Liver (tissue), 9 donors: ENCODE measurements around the gene PTPRD. TPM values are rescaled to one million over a fixed set of nuclear protein-coding genes. Genes with fewer than 3 reads are reported as not detected.
"Not testable (repeated sequence)": the region's sequence is repeated elsewhere in the genome, so short reads cannot be mapped to it uniquely, and the experiment has no call there.

Experiments
- DNase-seq: peaks from one replicate; pipeline ENCODE4 v3.0.0-alpha.2; 2017; ENCODE audit warnings: low spot score
- H3K27ac ChIP-seq, 2 donors: one replicate each; pipeline ENCODE4 v1.7.0; 2013; ENCODE audit warnings: inconsistent platforms in 2 of 2, low read length in 2 of 2, control low read depth in 1 of 2, low read depth in 1 of 2, mild to moderate bottlenecking in 1 of 2
- H3K27me3 ChIP-seq, 4 donors: one replicate each; pipeline versions ENCODE4 v1.6.1 to v1.7.0; 2013; ENCODE audit warnings: low read length in 3 of 4, inconsistent platforms in 1 of 4, mild to moderate bottlenecking in 1 of 4, moderate library complexity in 1 of 4; ENCODE audit not compliant: control insufficient read depth in 4 of 4, insufficient read depth in 4 of 4
- H3K36me3 ChIP-seq, 4 donors: one replicate each; pipeline versions ENCODE4 v1.6.1 to v1.7.0; 2013; ENCODE audit warnings: low read length in 3 of 4, mild to moderate bottlenecking in 3 of 4, low read depth in 1 of 4, moderate library complexity in 1 of 4; ENCODE audit not compliant: control insufficient read depth in 4 of 4, insufficient read depth in 3 of 4
- H3K4me1 ChIP-seq, 4 donors: one replicate each; pipeline versions ENCODE4 v1.6.1 to v1.7.0; 2013; ENCODE audit warnings: low read length in 3 of 4, mild to moderate bottlenecking in 3 of 4, moderate library complexity in 1 of 4; ENCODE audit not compliant: control insufficient read depth in 4 of 4, insufficient read depth in 4 of 4
- H3K4me3 ChIP-seq, 3 donors: one replicate each; pipeline versions ENCODE4 v1.6.1 to v1.7.0; 2013; ENCODE audit warnings: low read length in 3 of 3, control low read depth in 1 of 3, low read depth in 1 of 3, mild to moderate bottlenecking in 1 of 3
- H3K9ac ChIP-seq, 2 donors: one replicate each; pipeline ENCODE4 v1.7.0; 2013; ENCODE audit warnings: low read length in 2 of 2, mild to moderate bottlenecking in 2 of 2, moderate library complexity in 2 of 2, control low read depth in 1 of 2, low read depth in 1 of 2
- H3K9me3 ChIP-seq, 4 donors: one replicate each; pipeline versions ENCODE4 v1.6.1 to v1.7.0; 2013; ENCODE audit warnings: low read length in 3 of 4; ENCODE audit not compliant: control insufficient read depth in 4 of 4
- ATF3 ChIP-seq: IDR thresholded peaks from 2 replicates; pipeline ENCODE4 v1.6.1; 2016; ENCODE audit warnings: antibody characterized with exemption
- CTCF ChIP-seq: fragments of 150-350 bp; IDR thresholded peaks from 2 replicates; pipeline ENCODE4 v1.5.1; 2017; ENCODE audit warnings: improper control_type of control experiment, low read depth, low read length; ENCODE audit not compliant: missing input control
- EGR1 ChIP-seq, 2 donors: IDR thresholded peaks; 2 replicates each; pipeline ENCODE4 v1.6.1; 2016 to 2018; ENCODE audit warnings: antibody characterized with exemption in 2 of 2, low read depth in 2 of 2
- FOXA1 ChIP-seq: IDR thresholded peaks from 2 replicates; pipeline ENCODE4 v1.6.1; 2016; ENCODE audit warnings: antibody characterized with exemption
- FOXA2 ChIP-seq: IDR thresholded peaks from 2 replicates; pipeline ENCODE4 v1.6.1; 2016; ENCODE audit warnings: antibody characterized with exemption
- GABPA ChIP-seq, 2 donors: IDR thresholded peaks in 1 of 2; conservative IDR thresholded peaks in 1 of 2; 2 replicates each; pipeline ENCODE4 v1.6.1; 2016; ENCODE audit warnings: antibody characterized with exemption in 2 of 2, mild to moderate bottlenecking in 1 of 2, moderate library complexity in 1 of 2
- HNF4A ChIP-seq, 2 donors: conservative IDR thresholded peaks; 2 replicates each; pipeline ENCODE4 v1.6.1; 2016; ENCODE audit warnings: antibody characterized with exemption in 2 of 2, mild to moderate bottlenecking in 2 of 2
- HNF4G ChIP-seq: IDR thresholded peaks from 2 replicates; pipeline ENCODE4 v1.6.1; 2016; ENCODE audit warnings: antibody characterized with exemption
- JUND ChIP-seq, 2 donors: IDR thresholded peaks; 2 replicates each; pipeline ENCODE4 v1.6.1; 2016; ENCODE audit warnings: antibody characterized with exemption in 2 of 2
- MAX ChIP-seq: IDR thresholded peaks from 2 replicates; pipeline ENCODE4 v1.6.1; 2016; ENCODE audit warnings: antibody characterized with exemption
- NR2F2 ChIP-seq: IDR thresholded peaks from 2 replicates; pipeline ENCODE4 v1.6.1; 2016; ENCODE audit warnings: antibody characterized with exemption
- RAD21 ChIP-seq, 2 donors: IDR thresholded peaks; 2 replicates each; pipeline ENCODE4 v1.6.1; 2016; ENCODE audit warnings: antibody characterized with exemption in 2 of 2, mild to moderate bottlenecking in 2 of 2
- REST ChIP-seq: IDR thresholded peaks from 2 replicates; pipeline ENCODE4 v1.6.1; 2016; ENCODE audit warnings: antibody characterized with exemption, mild to moderate bottlenecking
- RXRA ChIP-seq, 2 donors: IDR thresholded peaks; 2 replicates each; pipeline ENCODE4 v1.6.1; 2017 to 2018; ENCODE audit warnings: antibody characterized with exemption in 2 of 2, mild to moderate bottlenecking in 1 of 2
- TAF1 ChIP-seq: conservative IDR thresholded peaks from 2 replicates; pipeline ENCODE4 v1.6.1; 2016; ENCODE audit warnings: antibody characterized with exemption, mild to moderate bottlenecking
- YY1 ChIP-seq: IDR thresholded peaks from 2 replicates; pipeline ENCODE4 v1.6.1; 2016; ENCODE audit warnings: antibody characterized with exemption, mild to moderate bottlenecking
- ZBTB33 ChIP-seq: IDR thresholded peaks from 2 replicates; pipeline ENCODE4 v1.6.1; 2016; ENCODE audit warnings: antibody characterized with exemption
- WGBS: extraction: QIAGEN DNeasy Blood & Tissue Kit; methylation state at CpG from one replicate; pipeline ENCODE4 v1.1.7; 2013; 5-methylcytosine and 5-hydroxymethylcytosine counted together
- polyA plus RNA-seq, 2 donors: library from polyadenylated mRNA; stranded (reverse) in 1 of 2; unstranded in 1 of 2; fragments of 200-250 nt in 1 of 2; fragments of >200 nt in 1 of 2; fragmentation: Nextera tagmentation in 1 of 2; extraction: Ambion mirVana in 1 of 2; gene quantifications; one replicate each; pipeline versions ENCODE4 v1.2.1 to v1.2.3, GENCODE V29; 2013 to 2015
- total RNA-seq, 2 donors: library from RNA; depleted of rRNA; stranded (reverse); fragments of >200 nt; gene quantifications; one replicate each; pipeline ENCODE4 v1.2.3, GENCODE V29; 2014
- donor health status: healthy.
- donor health status: healthy.
- donor health status: healthy.
- donor health status: healthy.
- donor health status: healthy.

Gene PTPRD
- total and polyA plus RNA-seq, 4 donors = 0.78 to 34.2 (median 4.7) TPM

GRCh38 chr9:8705861-8706260 is 1906.9 kb downstream of the PTPRD start:
- no peaks in the 10 kb centered on the region for H3K27me3 ChIP-seq
- no peak for TF ChIP-seq ATF3
- no peak for TF ChIP-seq ZBTB33
- TF ChIP-seq GABPA (IDR thresholded peaks at IDR 0.05 in 1 of 2, conservative IDR thresholded peaks at IDR 0.05 in 1 of 2) = no peak
- TF ChIP-seq RAD21 (IDR thresholded peaks at IDR 0.05) = no peak
- TF ChIP-seq HNF4A (conservative IDR thresholded peaks at IDR 0.05) = no peak
- TF ChIP-seq HNF4G = no peak
- no peak for TF ChIP-seq RXRA (IDR thresholded peaks at IDR 0.05)
- no peak for TF ChIP-seq NR2F2
- TF ChIP-seq CTCF = no peak
- TF ChIP-seq TAF1 = no peak
- no peak for TF ChIP-seq MAX
- H3K27ac ChIP-seq = no peak overlapping the region
- no peak overlapping the region for H3K4me3 ChIP-seq
- DNase-seq = no peak
- H3K9ac ChIP-seq = no peak overlapping the region
- H3K4me1 ChIP-seq = no peaks in the 10 kb centered on the region
- H3K36me3 ChIP-seq = no peaks in the 10 kb centered on the region
- no peaks in the 10 kb centered on the region for H3K9me3 ChIP-seq
- WGBS = 81% methylated on average over 4 of the region's 4 CpGs

- no peaks in the 10 kb centered on the region for H3K36me3 ChIP-seq
- H3K9me3 ChIP-seq = no peaks in the 10 kb centered on the region
- no peaks in the 10 kb centered on the region for H3K4me1 ChIP-seq
- DNase-seq = no peak
- H3K27me3 ChIP-seq = no peaks in the 10 kb centered on the region
- WGBS = 59% methylated on average over 3 of the region's 3 CpGs
- H3K9ac ChIP-seq = no peak overlapping the region
- no peak for TF ChIP-seq YY1
- no peak for TF ChIP-seq JUND (IDR thresholded peaks at IDR 0.05)
- TF ChIP-seq FOXA1 = no peak
- TF ChIP-seq MAX = no peak
- TF ChIP-seq GABPA (IDR thresholded peaks at IDR 0.05 in 1 of 2, conservative IDR thresholded peaks at IDR 0.05 in 1 of 2) = no peak
- no peak for TF ChIP-seq ATF3
- no peak overlapping the region for H3K4me3 ChIP-seq
- no peak overlapping the region for H3K27ac ChIP-seq
Measured at GRCh38 chr9:8703904-8704303, 1908.9 kb downstream of the PTPRD start.

- Histone ChIP-seq H3K36me3 (no peaks in the 10 kb centered on the region), H3K9ac (no peak overlapping the region), H3K27ac (no peak overlapping the region), H3K27me3 (no peaks in the 10 kb centered on the region), H3K4me3 (no peak overlapping the region), H3K9me3 (no peaks in the 10 kb centered on the region), H3K4me1 (no peaks in the 10 kb centered on the region)
- no peak for DNase-seq
- 82% methylated on average over 4 of the region's 4 CpGs for WGBS
- TF ChIP-seq GABPA (IDR thresholded peaks at IDR 0.05 in 1 of 2, conservative IDR thresholded peaks at IDR 0.05 in 1 of 2) (no peak), FOXA2 (no peak), REST (no peak), EGR1 (IDR thresholded peaks at IDR 0.05; ENCODE audit: low read depth in 2 of 2) (no peak)
Measured at GRCh38 chr9:8701904-8702303, 1910.9 kb downstream of the PTPRD start.

GRCh38 chr9:8697565-8697964 is 1915.2 kb downstream of the PTPRD start:
- not testable (repeated sequence) for H3K4me1 ChIP-seq, H3K36me3 ChIP-seq, H3K4me3 ChIP-seq, H3K27me3 ChIP-seq, H3K9me3 ChIP-seq, DNase-seq, H3K27ac ChIP-seq, H3K9ac ChIP-seq
- WGBS = 94% methylated on average over 6 of the region's 6 CpGs
